B cell (primary cell): ENCODE measurements around the gene KRT73. TPM values are rescaled to one million over a fixed set of nuclear protein-coding genes. Genes with fewer than 3 reads are reported as not detected.

Experiments used
- ATAC-seq: fragments of 200-7000 bp; cut with Tn5 transposase; one replicate; pipeline ENCODE4 v1.10.0; 2021; ENCODE audit warnings: low read depth, mild to moderate bottlenecking, moderate number of reproducible peaks, moderate library complexity
- CTCF ChIA-PET: fragments of 350-600 bp; sonication (Branson Sonifier 250); formaldehyde crosslinking; loops from one replicate; lab custom pipeline; 2021; ENCODE audit warnings: antibody characterized with exemption, inconsistent platforms; lab: Charles Lee
- POLR2A ChIA-PET: fragments of 350-600 bp; sonication (Branson Sonifier 250); formaldehyde crosslinking; loops from one replicate; lab custom pipeline; 2021; ENCODE audit warnings: antibody characterized with exemption; lab: Charles Lee
- DNase-seq: peaks from one replicate; pipeline ENCODE4 v3.0.0; 2013
- H2AFZ ChIP-seq: 2 replicates; pipeline ENCODE4 v1.6.1; 2012; ENCODE audit warnings: mild to moderate bottlenecking, low read depth, low read length; ENCODE audit not compliant: insufficient read depth, poor library complexity, severe bottlenecking
- H3K27ac ChIP-seq, 2 donors: 1 replicate in 1 of 2; 2 replicates in 1 of 2; pipeline ENCODE4 v1.5.1; 2012 to 2013; ENCODE audit warnings: low read length in 2 of 2, mild to moderate bottlenecking in 2 of 2, moderate library complexity in 1 of 2
- H3K27me3 ChIP-seq, 4 experiments: fragments of 200-600 bp in 1 of 4; sonication (generic) in 1 of 4; replicated peaks in 1 of 4; 1 replicate in 2 of 4; 2 replicates in 2 of 4; pipeline versions ENCODE4 v1.6.1 to v1.7.0; 2013 to 2016; ENCODE audit warnings: low read length in 3 of 4, mild to moderate bottlenecking in 2 of 4, mixed read lengths in 1 of 4, moderate library complexity in 1 of 4; ENCODE audit not compliant: insufficient read depth in 4 of 4, control insufficient read depth in 3 of 4; ENCODE audit errors: control extremely low read depth in 1 of 4
- H3K36me3 ChIP-seq, 2 experiments: replicated peaks in 1 of 2; 1 replicate in 1 of 2; 2 replicates in 1 of 2; pipeline versions ENCODE4 v1.6.1 to v1.7.1; 2013; ENCODE audit warnings: low read length in 1 of 2; ENCODE audit not compliant: insufficient read depth in 2 of 2, control insufficient read depth in 1 of 2; ENCODE audit errors: control extremely low read depth in 1 of 2, extremely low read depth in 1 of 2
- H3K4me1 ChIP-seq, 2 donors: fragments of 200-600 bp in 1 of 2; sonication (generic) in 1 of 2; 1 replicate in 1 of 2; 2 replicates in 1 of 2; pipeline versions ENCODE4 v1.5.1 to v1.6.1; 2013 to 2017; ENCODE audit warnings: low read length in 2 of 2; ENCODE audit not compliant: control insufficient read depth in 2 of 2, insufficient read depth in 2 of 2
- H3K4me2 ChIP-seq: replicated peaks from 2 replicates; pipeline ENCODE3; 2012; ENCODE audit warnings: mild to moderate bottlenecking, low read depth, low read length; ENCODE audit not compliant: poor library complexity, severe bottlenecking
- H3K4me3 ChIP-seq, 5 experiments: fragments of 200-600 bp in 1 of 5; sonication (generic) in 1 of 5; 1 replicate in 3 of 5; 2 replicates in 2 of 5; pipeline versions ENCODE4 v1.5.1 to v1.7.0; 2011 to 2016; ENCODE audit warnings: low read length in 4 of 5, mild to moderate bottlenecking in 4 of 5, low read depth in 2 of 5, control low read depth in 1 of 5, moderate library complexity in 1 of 5; ENCODE audit not compliant: insufficient read depth in 1 of 5; ENCODE audit errors: control extremely low read depth in 1 of 5, extremely low read depth in 1 of 5
- H3K79me2 ChIP-seq: fragments of 200-600 bp; sonication (generic); one replicate; pipeline ENCODE4 v1.6.0; 2016; ENCODE audit warnings: low read length; ENCODE audit not compliant: control insufficient read depth, insufficient read depth
- H3K9ac ChIP-seq: fragments of 200-600 bp; sonication (generic); 2 replicates; pipeline ENCODE4 v1.6.1; 2017; ENCODE audit warnings: mild to moderate bottlenecking, low read length, moderate library complexity
- H3K9me3 ChIP-seq, 3 donors: one replicate each; pipeline versions ENCODE4 v1.6.1 to v1.7.1; 2013; ENCODE audit warnings: low read length in 2 of 3; ENCODE audit not compliant: control insufficient read depth in 2 of 3, insufficient read depth in 1 of 3; ENCODE audit errors: control extremely low read depth in 1 of 3
- H4K20me1 ChIP-seq: 2 replicates; pipeline ENCODE4 v1.6.0; 2012; ENCODE audit warnings: mild to moderate bottlenecking, low read length; ENCODE audit not compliant: insufficient read depth, control insufficient read depth, poor library complexity, severe bottlenecking
- H3K27ac Mint-ChIP-seq: one replicate; pipeline ENCODE4 v1.8.0; 2021; ENCODE audit warnings: mixed read lengths
- H3K27me3 Mint-ChIP-seq: one replicate; pipeline ENCODE4 v1.8.0; 2021; ENCODE audit warnings: mixed read lengths
- H3K4me1 Mint-ChIP-seq: one replicate; pipeline ENCODE4 v1.8.0; 2021; ENCODE audit warnings: mixed read lengths
- H3K4me3 Mint-ChIP-seq: one replicate; pipeline ENCODE4 v1.8.0; 2021; ENCODE audit warnings: mixed read lengths
- H3K9me3 Mint-ChIP-seq: one replicate; pipeline ENCODE4 v1.8.0; 2022; ENCODE audit warnings: mixed read lengths; ENCODE audit not compliant: insufficient read depth
- EZH2 ChIP-seq: IDR thresholded peaks from 2 replicates; pipeline ENCODE4 v1.6.1; 2012; ENCODE audit warnings: borderline replicate concordance, low read depth, mild to moderate bottlenecking, moderate library complexity, low read length; ENCODE audit not compliant: insufficient read depth, poor library complexity, severe bottlenecking
- WGBS: methylation state at CpG from one replicate; pipeline ENCODE4 v1.1.5; 2013; ENCODE audit warnings: missing lambda C conversion rate; ENCODE audit not compliant: insufficient coverage; 5-methylcytosine and 5-hydroxymethylcytosine counted together
- intact Hi-C: fragments of 100-400 bp; cut with micrococcal nuclease; formaldehyde crosslinking; loops from one replicate; pipeline ENCODE4 v1.10.0; 2022
- polyA plus RNA-seq: library from polyadenylated mRNA; depleted of rRNA; stranded (reverse); fragments of >200 nt; gene quantifications from 2 replicates; pipeline ENCODE4 v1.2.3, GENCODE V29; 2012
- total RNA-seq, 2 donors: library from RNA; stranded (reverse); fragments of 120-200 nt in 1 of 2; gene quantifications; 1 replicate in 1 of 2; 2 replicates in 1 of 2; pipeline versions ENCODE4 v1.2.3 to v1.2.4, GENCODE V29; 2013 to 2022
- TF ChIP-seq, protein P1 (sequence below): fragments of 200-600 bp; IDR thresholded peaks from one replicate; pipeline ENCODE4 v1.8.0; 2022; ENCODE audit warnings: antibody characterized with exemption, mild to moderate bottlenecking

Gene KRT73
- total and polyA plus RNA-seq, 2 donors (not counting 1 experiment from before 2014, with no cell fraction given): 0.07 TPM; not detected in 1

DNA sequence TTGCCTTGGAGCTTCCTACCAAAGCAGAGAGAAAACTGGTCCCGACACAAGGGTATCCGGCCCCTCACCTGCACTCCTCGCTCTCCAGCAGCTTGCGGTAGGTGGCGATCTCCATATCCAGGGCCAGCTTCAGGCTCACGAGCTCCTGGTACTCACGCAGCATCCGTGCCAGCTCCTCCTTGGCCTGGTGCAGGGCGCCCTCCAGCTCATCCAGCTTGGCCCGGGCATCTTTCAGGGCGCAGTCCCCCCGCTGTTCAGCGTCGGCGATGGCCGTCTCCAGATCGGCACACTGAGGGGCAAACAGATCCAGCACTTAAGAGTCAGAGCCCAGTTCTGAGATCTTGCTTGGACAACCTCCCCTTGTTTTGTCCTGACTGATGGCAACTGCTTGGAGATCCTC is 30.8 kb downstream of the KRT73 start:
- no peak overlapping the region for H3K9ac ChIP-seq
- no peak overlapping the region for H3K4me3 ChIP-seq
- ChIA-PET CTCF (no interaction called here), POLR2A (no interaction called here)
- Mint-ChIP-seq H3K4me3 (no peak overlapping the region), H3K9me3 (no peaks in the 10 kb centered on the region), H3K27ac (no peak overlapping the region), H3K4me1 (no peaks in the 10 kb centered on the region), H3K27me3 (peaks cover 18% of the 10 kb centered on the region)
- no peak overlapping the region for H2AFZ ChIP-seq
- no peak overlapping the region for H3K4me2 ChIP-seq
- no peak overlapping the region for H3K27ac ChIP-seq
- WGBS: 93% methylated on average over 17 of the region's 17 CpGs
- no peak for ATAC-seq
- no peak for DNase-seq
- intact Hi-C loops: loop anchor here (10.0 kb wide), 1 partner anchor 287 kb away; no protein-coding TSS in a partner anchor
- H3K36me3 ChIP-seq: no peaks in the 10 kb centered on the region
- no peaks in the 10 kb centered on the region for H3K9me3 ChIP-seq
- H3K4me1 ChIP-seq: no peaks in the 10 kb centered on the region
- no peak for TF ChIP-seq EZH2
- TF ChIP-seq, protein P1, sequence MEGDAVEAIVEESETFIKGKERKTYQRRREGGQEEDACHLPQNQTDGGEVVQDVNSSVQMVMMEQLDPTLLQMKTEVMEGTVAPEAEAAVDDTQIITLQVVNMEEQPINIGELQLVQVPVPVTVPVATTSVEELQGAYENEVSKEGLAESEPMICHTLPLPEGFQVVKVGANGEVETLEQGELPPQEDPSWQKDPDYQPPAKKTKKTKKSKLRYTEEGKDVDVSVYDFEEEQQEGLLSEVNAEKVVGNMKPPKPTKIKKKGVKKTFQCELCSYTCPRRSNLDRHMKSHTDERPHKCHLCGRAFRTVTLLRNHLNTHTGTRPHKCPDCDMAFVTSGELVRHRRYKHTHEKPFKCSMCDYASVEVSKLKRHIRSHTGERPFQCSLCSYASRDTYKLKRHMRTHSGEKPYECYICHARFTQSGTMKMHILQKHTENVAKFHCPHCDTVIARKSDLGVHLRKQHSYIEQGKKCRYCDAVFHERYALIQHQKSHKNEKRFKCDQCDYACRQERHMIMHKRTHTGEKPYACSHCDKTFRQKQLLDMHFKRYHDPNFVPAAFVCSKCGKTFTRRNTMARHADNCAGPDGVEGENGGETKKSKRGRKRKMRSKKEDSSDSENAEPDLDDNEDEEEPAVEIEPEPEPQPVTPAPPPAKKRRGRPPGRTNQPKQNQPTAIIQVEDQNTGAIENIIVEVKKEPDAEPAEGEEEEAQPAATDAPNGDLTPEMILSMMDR: no peak
- no peaks in the 10 kb centered on the region for H3K79me2 ChIP-seq
- H3K27me3 ChIP-seq: peaks cover 0 to 2% (median 0%) of the 10 kb centered on the region in 4 experiments
- H4K20me1 ChIP-seq: no peaks in the 10 kb centered on the region

DNA sequence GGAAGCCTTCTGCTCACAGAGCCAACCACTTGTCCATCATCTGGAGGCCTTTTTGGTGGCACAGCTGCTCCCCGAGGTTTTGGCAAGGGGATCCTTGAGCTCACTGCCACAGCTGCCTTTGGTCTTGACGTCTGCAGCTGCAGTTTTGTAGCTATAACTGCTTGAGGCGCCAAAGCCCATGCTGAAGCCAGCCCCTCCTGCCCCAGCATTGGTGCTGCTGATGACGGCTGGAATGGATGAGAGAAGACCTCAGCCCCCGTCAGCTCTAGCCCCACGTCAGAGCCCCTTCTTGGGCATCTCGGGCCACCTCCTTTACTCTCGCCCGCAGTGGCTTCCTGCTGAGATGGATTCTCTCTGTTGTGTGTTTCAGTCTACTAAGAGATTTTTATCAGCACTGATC is 32.4 kb downstream of the KRT73 start:
- ChIA-PET CTCF (no interaction called here), POLR2A (no interaction called here)
- TF ChIP-seq EZH2: no peak
- TF ChIP-seq, protein P1: no peak
- H3K9ac ChIP-seq: no peak overlapping the region
- H3K9me3 ChIP-seq: no peaks in the 10 kb centered on the region
- Mint-ChIP-seq H3K4me1 (no peaks in the 10 kb centered on the region), H3K27me3 (peaks cover 16% of the 10 kb centered on the region), H3K27ac (no peak overlapping the region), H3K9me3 (no peaks in the 10 kb centered on the region), H3K4me3 (no peak overlapping the region)
- H3K36me3 ChIP-seq: no peaks in the 10 kb centered on the region
- no peak overlapping the region for H3K4me3 ChIP-seq
- no peaks in the 10 kb centered on the region for H3K27me3 ChIP-seq
- no peaks in the 10 kb centered on the region for H4K20me1 ChIP-seq
- 78% methylated on average over 4 of the region's 9 CpGs for WGBS
- no peak overlapping the region for H2AFZ ChIP-seq
- ATAC-seq (no peak), DNase-seq (no peak)
- intact Hi-C loops: loop anchor here (10.0 kb wide), 1 partner anchor 289 kb away; no protein-coding TSS in a partner anchor
- no peaks in the 10 kb centered on the region for H3K79me2 ChIP-seq
- no peak overlapping the region for H3K4me2 ChIP-seq
- no peaks in the 10 kb centered on the region for H3K4me1 ChIP-seq
- no peak overlapping the region for H3K27ac ChIP-seq
